ENCODE data around the gene SEMA4A. TPM values are rescaled to one million over a fixed set of nuclear protein-coding genes. Genes with fewer than 3 reads are reported as not detected.

SEMA4A gene
- total RNA-seq, 1 donor from 2014 or later = 0.66 TPM

- peak overlapping the region; percentile 97 for H3K27ac Mint-ChIP-seq (ENCODE audit: unreplicated experiment)
- Histone ChIP-seq H4K20me1 (ENCODE audit: insufficient read depth, low read length) (peaks cover 53% of the 10 kb centered on the region), H3K36me3 (ENCODE audit: insufficient read depth, low read length) (peaks cover 31% of the 10 kb centered on the region), H3K27ac (ENCODE audit: low read depth, low read length) (peak overlapping the region; percentile 100), H2AFZ (ENCODE audit: low read depth, low read length) (no peak overlapping the region), H3K27me3 (ENCODE audit: insufficient read depth, low read length) (no peaks in the 10 kb centered on the region), H3K9ac (ENCODE audit: low read length) (peak overlapping the region; percentile 93), H3K9me3 (ENCODE audit: insufficient read depth, low read depth, low read length) (no peaks in the 10 kb centered on the region), H3K4me3 (ENCODE audit: insufficient read depth, low read depth, low read length) (peak overlapping the region; percentile 38), H3K79me2 (ENCODE audit: insufficient read depth, low read length) (peaks cover 90% of the 10 kb centered on the region), H3K4me2 (ENCODE audit: low read length) (peak overlapping the region; percentile 85), H3K4me1 (ENCODE audit: insufficient read depth, low read length) (peaks cover 54% of the 10 kb centered on the region)
- H3K9me3 Mint-ChIP-seq (ENCODE audit: unreplicated experiment) = no peaks in the 10 kb centered on the region
- peak; percentile 94 for DNase-seq (ENCODE audit: low read depth)
- peaks cover 43% of the 10 kb centered on the region for H3K4me1 Mint-ChIP-seq (ENCODE audit: low read depth, unreplicated experiment)
- peak overlapping the region; percentile 60 for H3K4me3 Mint-ChIP-seq (ENCODE audit: unreplicated experiment)
- H3K27me3 Mint-ChIP-seq (ENCODE audit: low read depth, unreplicated experiment) = no peaks in the 10 kb centered on the region
- peaks cover 2% of the 10 kb centered on the region for H3K36me3 Mint-ChIP-seq (ENCODE audit: low read depth, unreplicated experiment)
- FAIRE-seq = peak; percentile 58
- TF ChIP-seq EZH2 (IDR thresholded peaks at IDR 0.05; ENCODE audit: insufficient read depth, low read length) (no peak), CTCF (IDR thresholded peaks at IDR 0.05; ENCODE audit: insufficient read depth, low read depth, low read length) (peak; percentile 96)
Observed at GRCh38 chr1:156129687-156130577, 23.5 kb upstream of the SEMA4A start.

GRCh38 chr1:156130578-156130942, 22.8 kb upstream of the SEMA4A start:
- Mint-ChIP-seq H3K9me3 (ENCODE audit: unreplicated experiment) (no peaks in the 10 kb centered on the region), H3K36me3 (ENCODE audit: low read depth, unreplicated experiment) (peaks cover 2% of the 10 kb centered on the region), H3K27ac (ENCODE audit: unreplicated experiment) (peak overlapping the region; percentile 58), H3K4me3 (ENCODE audit: unreplicated experiment) (no peak overlapping the region), H3K4me1 (ENCODE audit: low read depth, unreplicated experiment) (peaks cover 37% of the 10 kb centered on the region), H3K27me3 (ENCODE audit: low read depth, unreplicated experiment) (no peaks in the 10 kb centered on the region)
- TF ChIP-seq EZH2 (IDR thresholded peaks at IDR 0.05; ENCODE audit: insufficient read depth, low read length) = no peak
- no peak for TF ChIP-seq CTCF (IDR thresholded peaks at IDR 0.05; ENCODE audit: insufficient read depth, low read depth, low read length)
- no peak overlapping the region for H2AFZ ChIP-seq (ENCODE audit: low read depth, low read length)
- H3K4me2 ChIP-seq (ENCODE audit: low read length) = peak overlapping the region; percentile 26
- peaks cover 88% of the 10 kb centered on the region for H3K79me2 ChIP-seq (ENCODE audit: insufficient read depth, low read length)
- H3K4me3 ChIP-seq (ENCODE audit: insufficient read depth, low read depth, low read length) = no peak overlapping the region
- FAIRE-seq (no peak), DNase-seq (ENCODE audit: low read depth) (no peak)
- peaks cover 36% of the 10 kb centered on the region for H3K36me3 ChIP-seq (ENCODE audit: insufficient read depth, low read length)
- H3K27me3 ChIP-seq (ENCODE audit: insufficient read depth, low read length) = no peaks in the 10 kb centered on the region
- peak overlapping the region; percentile 93 for H3K9ac ChIP-seq (ENCODE audit: low read length)
- peaks cover 57% of the 10 kb centered on the region for H4K20me1 ChIP-seq (ENCODE audit: insufficient read depth, low read length)
- no peaks in the 10 kb centered on the region for H3K9me3 ChIP-seq (ENCODE audit: insufficient read depth, low read depth, low read length)
- H3K27ac ChIP-seq (ENCODE audit: low read depth, low read length) = peak overlapping the region; percentile 100
- H3K4me1 ChIP-seq (ENCODE audit: insufficient read depth, low read length) = peaks cover 48% of the 10 kb centered on the region

Measured in astrocyte (in vitro differentiated cells and primary cell).